Measurements from ENCODE around the gene CENPN.

GRCh38 chr16:80991792-80992430 lies 15.1 kb upstream of the CENPN start:
- TF ChIP-seq PATZ1 (CRISPR knock-in tag; IDR thresholded peaks at IDR 0.05; ENCODE audit: borderline replicate concordance) (no peak), BACH2 (CRISPR knock-in tag; IDR thresholded peaks at IDR 0.05; ENCODE audit: borderline replicate concordance) (no peak), CSRNP3 (CRISPR knock-in tag; IDR thresholded peaks at IDR 0.05) (no peak), ZC3H10 (CRISPR knock-in tag; IDR thresholded peaks at IDR 0.05) (no peak), OSR1 (CRISPR knock-in tag; IDR thresholded peaks at IDR 0.05) (no peak), TCF4 (CRISPR knock-in tag; IDR thresholded peaks at IDR 0.05; ENCODE audit: borderline replicate concordance) (no peak), ZFP3 (CRISPR knock-in tag; IDR thresholded peaks at IDR 0.05) (no peak), SNAI2 (CRISPR knock-in tag; IDR thresholded peaks at IDR 0.05) (no peak), ZNF565 (CRISPR knock-in tag; conservative IDR thresholded peaks at IDR 0.05; ENCODE audit: low read depth) (no peak)
